Activated CD8-positive, alpha-beta memory T cell treated with anti-CD3 and anti-CD28 coated beads for 1 hour (primary cell): ENCODE data around the gene CPEB4.

Experiments
- DNase-seq, 2 donors: peaks; one replicate each; pipeline ENCODE4 v3.0.0-alpha.2; 2020; ENCODE audit warnings: low read depth in 1 of 2; ENCODE audit errors: extremely low read depth in 1 of 2

Gene CPEB4

GRCh38 chr5:173858670-173859407 is 29.3 kb upstream of the CPEB4 start:
- DNase-seq = no peak

DNA sequence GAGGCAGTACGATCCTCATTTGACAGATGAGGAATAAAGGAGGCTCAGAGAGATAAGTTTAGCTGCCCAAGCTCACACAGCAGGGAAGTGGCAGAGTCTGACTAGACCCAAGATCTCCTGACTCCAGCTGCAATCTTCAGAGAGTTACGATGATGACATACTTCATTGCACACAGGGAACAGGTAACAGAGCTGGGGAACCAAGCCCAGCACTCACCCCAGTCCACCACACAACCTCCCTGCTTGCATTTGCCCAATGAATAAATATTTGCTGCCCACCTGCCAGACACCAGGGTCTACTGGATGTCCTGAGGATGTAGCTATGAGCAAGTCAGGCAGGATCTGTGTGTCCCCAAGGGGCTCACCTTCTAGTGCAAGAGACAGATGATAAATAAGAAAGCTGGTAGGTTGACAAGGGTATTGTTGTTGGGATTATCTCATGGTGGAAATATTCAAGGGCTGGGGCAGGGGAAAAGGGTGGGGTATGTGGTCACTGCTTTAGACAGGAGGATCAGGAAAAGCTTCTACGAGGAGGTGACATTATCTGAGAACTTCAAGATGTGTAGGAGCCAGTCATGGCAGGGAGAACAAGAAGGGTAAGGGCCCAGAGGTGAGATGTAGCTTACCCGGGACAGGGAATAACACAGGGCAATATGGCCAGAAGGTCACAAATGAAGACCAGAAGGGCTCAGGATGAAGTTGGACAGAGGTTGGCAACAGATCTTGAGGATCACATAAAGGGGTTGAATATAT is 28.6 kb upstream of the CPEB4 start:
- DNase-seq = no peak

GRCh38 chr5:173862047-173862477 is 26.1 kb upstream of the CPEB4 start:
- no peak for DNase-seq

- DNase-seq = no peak
Measured at GRCh38 chr5:173863359-173863758, 24.8 kb upstream of the CPEB4 start.

GRCh38 chr5:173864126-173865050 is 23.8 kb upstream of the CPEB4 start:
- no peak for DNase-seq

- DNase-seq = no peak
Measured at GRCh38 chr5:173866243-173866857, 21.8 kb upstream of the CPEB4 start.

- no peak for DNase-seq
Measured at GRCh38 chr5:173866858-173867679, 21.1 kb upstream of the CPEB4 start.

DNA sequence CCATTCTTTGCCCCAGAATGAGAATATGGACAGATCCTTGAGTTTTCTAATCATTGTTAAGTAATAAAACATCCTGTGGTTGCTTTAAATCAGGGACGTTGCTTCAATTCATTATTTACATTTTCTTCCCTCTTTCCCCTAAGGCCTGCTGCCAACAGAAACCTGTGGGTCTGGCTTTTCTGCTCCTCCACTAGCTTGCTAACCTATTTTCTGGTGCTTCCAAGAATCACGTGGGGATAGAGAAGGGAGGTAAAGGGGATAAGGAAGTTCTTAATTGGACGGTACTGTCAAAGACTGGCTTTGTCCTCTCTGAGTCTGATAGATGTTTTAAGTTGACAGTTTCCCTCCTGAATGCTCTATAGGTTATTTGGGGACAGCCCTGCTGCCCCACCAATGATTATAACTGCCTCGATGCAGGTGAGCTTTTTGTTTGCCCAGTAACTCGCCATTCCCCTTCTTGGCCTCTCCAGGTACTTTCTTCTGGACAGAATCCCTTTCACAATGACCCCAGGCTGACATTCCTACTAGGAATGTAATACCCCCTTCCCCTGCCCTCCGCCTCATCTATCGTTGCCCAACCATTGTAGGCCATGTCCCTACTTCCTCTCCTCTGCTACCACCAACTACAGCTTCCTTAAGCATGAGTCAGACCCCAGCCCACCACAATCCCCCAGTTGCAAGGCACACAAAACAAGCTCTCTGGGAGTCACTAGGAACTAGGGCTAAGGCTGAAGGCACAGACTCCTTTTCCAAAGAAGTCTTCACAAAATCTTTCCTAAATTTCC is 19.9 kb upstream of the CPEB4 start:
- no peak for DNase-seq

GRCh38 chr5:173869316-173869715 is 18.8 kb upstream of the CPEB4 start:
- no peak for DNase-seq

DNA sequence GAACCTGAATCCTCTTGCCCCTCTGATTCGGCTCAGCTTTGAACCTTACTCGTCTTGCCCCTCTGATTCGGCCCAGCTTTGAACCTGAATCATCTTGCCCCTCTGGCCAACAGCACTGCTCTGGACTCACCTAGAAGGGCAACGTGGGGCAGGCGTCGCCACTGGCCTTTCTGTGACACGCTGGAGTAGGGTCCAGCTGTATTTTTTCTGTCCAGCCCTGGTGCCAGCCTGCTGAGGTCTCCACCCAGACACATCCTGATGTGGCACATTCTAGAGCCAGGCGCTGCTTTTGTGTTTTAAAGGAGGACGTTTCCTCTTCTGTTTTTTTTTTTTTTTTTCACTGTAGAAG is 15.2 kb upstream of the CPEB4 start:
- no peak for DNase-seq

DNA sequence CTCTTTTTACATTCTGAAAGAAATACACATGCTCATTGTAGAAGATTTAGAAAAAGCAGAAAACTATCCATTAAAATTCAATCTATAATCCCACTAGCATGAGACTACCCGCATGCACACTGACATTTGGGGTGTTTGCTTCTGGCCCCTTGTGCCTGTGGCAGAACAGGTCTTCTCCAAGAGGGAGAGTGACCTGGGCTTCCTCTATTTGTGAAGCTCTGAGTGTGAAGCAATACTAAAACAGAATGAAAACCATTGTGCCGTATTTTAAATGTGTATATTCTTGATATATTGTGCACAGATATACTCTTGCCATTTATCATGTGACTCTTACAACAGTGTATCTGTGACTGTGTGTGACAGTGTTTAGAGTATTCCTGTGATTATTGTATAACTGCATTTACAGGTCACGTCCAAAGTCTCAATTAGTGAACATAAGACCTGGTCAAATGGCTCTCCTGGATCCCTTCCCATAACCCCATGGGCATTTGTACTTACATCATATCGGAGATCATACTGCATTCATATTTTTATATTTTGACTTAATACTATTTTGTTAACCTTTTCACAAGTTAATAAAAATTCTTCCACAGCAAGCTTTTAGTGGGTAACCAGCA is 14.7 kb upstream of the CPEB4 start:
- DNase-seq = no peak

GRCh38 chr5:173875189-173875588 is 13.0 kb upstream of the CPEB4 start:
- DNase-seq = no peak

DNA sequence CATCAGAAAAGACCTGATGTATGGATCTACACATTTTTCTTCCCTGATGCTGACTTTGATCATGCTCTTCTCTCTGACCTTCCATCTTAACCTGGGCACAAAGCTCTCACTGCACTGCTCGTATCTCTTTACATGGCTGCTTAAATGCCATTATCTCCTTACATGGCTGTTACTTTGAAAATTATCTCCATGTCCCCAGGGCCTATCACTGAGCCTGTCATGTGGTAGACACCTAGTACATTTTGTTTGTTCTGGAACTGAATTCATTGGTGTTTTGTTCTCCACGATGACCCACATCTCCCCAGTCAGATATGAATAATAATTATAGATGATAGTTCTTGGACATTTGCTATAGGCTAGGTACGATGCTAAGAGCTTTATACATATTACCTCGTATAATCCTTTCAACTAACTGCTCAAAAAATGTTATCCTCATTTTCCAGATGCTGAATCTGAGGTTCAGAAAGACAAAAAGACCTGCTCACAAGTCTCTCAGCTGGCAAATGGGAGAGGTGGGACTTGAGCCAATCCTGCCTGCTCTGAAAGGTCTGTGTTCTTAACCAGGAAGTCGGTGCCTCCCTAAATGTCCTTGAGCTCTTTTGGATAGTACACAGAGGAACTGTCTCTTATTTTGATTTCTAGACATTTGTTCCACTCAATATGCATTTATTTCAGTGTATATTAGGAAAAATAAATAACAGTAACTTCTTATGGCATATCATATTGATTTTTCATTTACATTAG is 9.8 kb upstream of the CPEB4 start:
- no peak for DNase-seq

DNA sequence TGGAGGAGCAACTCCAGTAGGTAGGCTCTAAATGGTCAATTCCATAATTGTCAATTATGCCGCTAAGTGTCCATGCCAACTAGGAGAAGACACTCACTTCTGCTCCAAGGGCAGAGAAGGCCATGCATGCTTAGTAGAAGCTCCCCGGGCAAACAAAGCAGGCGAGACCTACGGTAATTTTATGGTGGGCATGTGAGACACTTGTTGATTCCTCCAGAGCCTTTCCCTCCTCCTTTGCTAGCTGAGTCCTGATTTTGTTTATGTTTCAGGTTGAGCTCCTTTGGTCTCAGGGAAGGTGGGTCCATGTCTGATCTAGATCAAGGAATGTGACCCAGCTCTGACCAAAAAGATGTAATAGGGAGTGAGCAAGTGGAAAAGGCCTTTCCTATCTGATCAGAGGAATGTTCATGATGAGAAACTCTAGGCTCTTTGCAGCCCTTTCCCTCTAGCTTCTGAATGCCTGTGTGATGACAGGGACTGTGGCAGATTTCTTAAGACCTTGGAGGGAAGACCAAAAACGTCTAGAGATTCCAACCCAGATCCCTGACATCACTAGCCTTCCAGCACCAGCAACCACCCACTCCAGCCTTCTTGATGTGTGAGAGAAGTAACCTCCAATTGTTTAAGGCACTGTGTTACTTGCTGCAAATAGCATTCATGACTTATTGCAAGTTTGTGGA is 7.7 kb upstream of the CPEB4 start:
- no peak for DNase-seq

DNA sequence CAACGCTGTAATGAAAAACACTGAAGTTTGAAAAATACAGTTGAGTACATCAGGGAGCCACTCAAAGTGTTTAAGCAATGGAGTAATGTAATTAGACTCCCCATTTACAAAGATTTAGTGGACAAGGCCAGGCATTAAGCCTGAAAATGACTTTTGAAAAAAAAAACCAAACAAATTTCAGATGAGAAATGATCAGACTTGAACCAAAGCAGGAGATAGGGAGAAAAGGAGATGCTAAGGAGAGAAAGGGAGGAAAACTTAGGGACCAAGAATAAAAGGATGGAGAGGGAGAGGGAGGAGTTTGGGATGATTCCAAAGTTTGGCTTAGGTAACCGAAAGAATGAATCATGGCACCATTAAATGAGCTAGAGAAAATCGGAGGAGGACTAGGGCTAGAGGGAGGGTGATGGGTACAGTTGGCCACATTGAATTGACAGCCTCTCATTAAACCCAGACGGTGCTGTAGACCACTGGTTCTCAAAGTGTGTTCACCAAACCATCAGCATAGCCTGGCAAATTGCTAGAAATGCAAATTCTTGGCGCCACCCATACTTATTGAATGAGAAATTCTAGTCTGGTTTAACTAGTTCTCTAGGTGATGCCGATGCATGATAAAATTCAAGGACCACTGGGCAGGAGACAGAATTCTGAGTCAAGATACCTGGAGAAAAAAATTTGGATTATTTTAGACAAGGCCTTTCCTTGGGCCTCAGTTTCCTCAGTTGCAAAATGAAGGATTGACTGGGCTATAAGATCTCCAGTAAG is 6.2 kb upstream of the CPEB4 start:
- no peak for DNase-seq

GRCh38 chr5:173882632-173883031 is 5.5 kb upstream of the CPEB4 start:
- no peak for DNase-seq

- DNase-seq = no peak
Measured at GRCh38 chr5:173883347-173883924, 4.7 kb upstream of the CPEB4 start.
